HFF-Myc (cell line): ENCODE data around the gene MAN2A1.
A peak's percentile ranks its signal among the peaks of the same experiment; 100 is the strongest.

ENCODE experiments used
- DNase-seq: peaks from one replicate; pipeline ENCODE4 v3.0.0-alpha.2; 2011; ENCODE audit warnings: low read depth; ENCODE audit errors: extremely low read depth
- H3K4me3 ChIP-seq: replicated peaks from 2 replicates; pipeline ENCODE4 v1.5.1; 2011; ENCODE audit warnings: low read depth, mild to moderate bottlenecking, control low read depth, low read length
- CTCF ChIP-seq: IDR thresholded peaks from 2 replicates; pipeline ENCODE4 v1.5.1; 2012; ENCODE audit warnings: mild to moderate bottlenecking, low read depth, low read length, control low read depth; ENCODE audit errors: missing control alignments

Gene MAN2A1

GRCh38 chr5:109903061-109903460 lies 213.3 kb downstream of the MAN2A1 start:
- DNase-seq: no peak
- no peak overlapping the region for H3K4me3 ChIP-seq
- TF ChIP-seq CTCF: no peak

- TF ChIP-seq CTCF: no peak
- no peak overlapping the region for H3K4me3 ChIP-seq
- DNase-seq: no peak
These were observed 216.2 kb downstream of the MAN2A1 start for GRCh38 chr5:109905906-109906305.

GRCh38 chr5:109907189-109907588 lies 217.5 kb downstream of the MAN2A1 start:
- TF ChIP-seq CTCF: no peak
- DNase-seq: no peak

GRCh38 chr5:109907731-109908130 lies 218.0 kb downstream of the MAN2A1 start:
- no peak overlapping the region for H3K4me3 ChIP-seq
- no peak for TF ChIP-seq CTCF
- peak; percentile 63 for DNase-seq

More at GRCh38 chr5:109907189-109907588, 217.5 kb downstream of the MAN2A1 start:
- no peak overlapping the region for H3K4me3 ChIP-seq

GRCh38 chr5:109908366-109908765 lies 218.6 kb downstream of the MAN2A1 start:
- DNase-seq: no peak
- no peak overlapping the region for H3K4me3 ChIP-seq
- no peak for TF ChIP-seq CTCF

GRCh38 chr5:109910874-109911273 lies 221.1 kb downstream of the MAN2A1 start:
- no peak for DNase-seq
- no peak for TF ChIP-seq CTCF
- no peak overlapping the region for H3K4me3 ChIP-seq

GRCh38 chr5:109911731-109912130 lies 222.0 kb downstream of the MAN2A1 start:
- DNase-seq: peak; percentile 47
- no peak for TF ChIP-seq CTCF
- H3K4me3 ChIP-seq: no peak overlapping the region
